ENCODE results near the gene REXO1.

REXO1 gene

GRCh38 chr19:1790054-1790792 is 58.1 kb downstream of the REXO1 start:
- DNase-seq, result no peak

- DNase-seq, result no peak
Observed at GRCh38 chr19:1789261-1790041, 58.8 kb downstream of the REXO1 start.

GRCh38 chr19:1787116-1787515 is 61.2 kb downstream of the REXO1 start:
- DNase-seq, result no peak

- DNase-seq, result no peak
Observed at GRCh38 chr19:1786668-1787067, 61.6 kb downstream of the REXO1 start.

GRCh38 chr19:1785310-1785709 is 63.0 kb downstream of the REXO1 start:
- no peak for DNase-seq

GRCh38 chr19:1783874-1784273 is 64.4 kb downstream of the REXO1 start:
- DNase-seq, result no peak

GRCh38 chr19:1783354-1783753 is 64.9 kb downstream of the REXO1 start:
- no peak for DNase-seq

- DNase-seq, result no peak
Observed at GRCh38 chr19:1782521-1782920, 65.8 kb downstream of the REXO1 start.

- peak; percentile 57 for DNase-seq
Observed at GRCh38 chr19:1780272-1780958, 67.9 kb downstream of the REXO1 start.

GRCh38 chr19:1779574-1779973 is 68.7 kb downstream of the REXO1 start:
- DNase-seq, result no peak

- DNase-seq, result no peak
Observed at GRCh38 chr19:1777149-1777548, 71.1 kb downstream of the REXO1 start.

GRCh38 chr19:1776606-1777147 is 71.6 kb downstream of the REXO1 start:
- no peak for DNase-seq

GRCh38 chr19:1775951-1776605 is 72.2 kb downstream of the REXO1 start:
- DNase-seq, result no peak

- peak; percentile 55 for DNase-seq
Observed at GRCh38 chr19:1774989-1775772, 73.1 kb downstream of the REXO1 start.

- no peak for DNase-seq
Observed at GRCh38 chr19:1773184-1773583, 75.1 kb downstream of the REXO1 start.

- no peak for DNase-seq
Observed at GRCh38 chr19:1770866-1771576, 77.3 kb downstream of the REXO1 start.

- DNase-seq, result no peak
Observed at GRCh38 chr19:1769645-1769985, 78.7 kb downstream of the REXO1 start.

GRCh38 chr19:1768918-1769644 is 79.2 kb downstream of the REXO1 start:
- no peak for DNase-seq

- peak; percentile 52 for DNase-seq
Observed at GRCh38 chr19:1768248-1768647, 80.0 kb downstream of the REXO1 start.

- DNase-seq, result peak; percentile 57
Observed at GRCh38 chr19:1767464-1767933, 80.8 kb downstream of the REXO1 start.

Data from hematopoietic multipotent progenitor cell treated with erythropoietin and hydrocortisone succinate and interleukin-3 and kit ligand, for 6 days (in vitro differentiated cells).